ENCODE results near the gene CNTNAP3.
"Not testable (repeated sequence)": the region's sequence is repeated elsewhere in the genome, so short reads cannot be mapped to it uniquely, and the experiment has no call there.

DNA sequence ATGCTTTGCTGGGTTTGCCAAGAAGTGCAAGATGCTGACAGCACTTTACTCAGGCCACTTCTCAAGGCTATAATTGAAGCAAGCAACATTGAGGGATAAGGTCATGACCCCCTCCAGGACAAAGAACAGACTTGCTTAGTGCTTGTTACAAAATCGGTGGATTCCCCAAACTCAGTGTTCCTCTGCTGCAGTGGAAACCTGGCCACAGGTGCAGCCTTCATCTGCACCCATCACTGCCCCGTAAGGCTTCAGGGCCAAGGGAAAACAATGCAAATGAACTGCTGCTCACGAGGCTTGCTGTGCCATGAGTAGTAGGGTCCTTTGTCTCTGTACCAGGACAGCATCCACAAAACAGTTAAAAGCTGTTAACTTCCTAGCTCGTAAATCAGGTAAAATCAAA, 205.4 kb downstream of the CNTNAP3 start:
- TF ChIP-seq, protein P1, sequence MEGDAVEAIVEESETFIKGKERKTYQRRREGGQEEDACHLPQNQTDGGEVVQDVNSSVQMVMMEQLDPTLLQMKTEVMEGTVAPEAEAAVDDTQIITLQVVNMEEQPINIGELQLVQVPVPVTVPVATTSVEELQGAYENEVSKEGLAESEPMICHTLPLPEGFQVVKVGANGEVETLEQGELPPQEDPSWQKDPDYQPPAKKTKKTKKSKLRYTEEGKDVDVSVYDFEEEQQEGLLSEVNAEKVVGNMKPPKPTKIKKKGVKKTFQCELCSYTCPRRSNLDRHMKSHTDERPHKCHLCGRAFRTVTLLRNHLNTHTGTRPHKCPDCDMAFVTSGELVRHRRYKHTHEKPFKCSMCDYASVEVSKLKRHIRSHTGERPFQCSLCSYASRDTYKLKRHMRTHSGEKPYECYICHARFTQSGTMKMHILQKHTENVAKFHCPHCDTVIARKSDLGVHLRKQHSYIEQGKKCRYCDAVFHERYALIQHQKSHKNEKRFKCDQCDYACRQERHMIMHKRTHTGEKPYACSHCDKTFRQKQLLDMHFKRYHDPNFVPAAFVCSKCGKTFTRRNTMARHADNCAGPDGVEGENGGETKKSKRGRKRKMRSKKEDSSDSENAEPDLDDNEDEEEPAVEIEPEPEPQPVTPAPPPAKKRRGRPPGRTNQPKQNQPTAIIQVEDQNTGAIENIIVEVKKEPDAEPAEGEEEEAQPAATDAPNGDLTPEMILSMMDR (conservative IDR thresholded peaks at IDR 0.05) = not testable (repeated sequence)
- not testable (repeated sequence) for TF ChIP-seq EZH2 (IDR thresholded peaks at IDR 0.05; ENCODE audit: low read depth)
